KG1 (cell line): ENCODE results near the gene SAMHD1.
"Not testable (repeated sequence)": the region's sequence is repeated elsewhere in the genome, so short reads cannot be mapped to it uniquely, and the experiment has no call there.

Source experiments
- DNase-seq: peaks from one replicate; lab custom pipeline; 2025; lab: John Stamatoyannopoulos, UW

The SAMHD1 gene

DNA sequence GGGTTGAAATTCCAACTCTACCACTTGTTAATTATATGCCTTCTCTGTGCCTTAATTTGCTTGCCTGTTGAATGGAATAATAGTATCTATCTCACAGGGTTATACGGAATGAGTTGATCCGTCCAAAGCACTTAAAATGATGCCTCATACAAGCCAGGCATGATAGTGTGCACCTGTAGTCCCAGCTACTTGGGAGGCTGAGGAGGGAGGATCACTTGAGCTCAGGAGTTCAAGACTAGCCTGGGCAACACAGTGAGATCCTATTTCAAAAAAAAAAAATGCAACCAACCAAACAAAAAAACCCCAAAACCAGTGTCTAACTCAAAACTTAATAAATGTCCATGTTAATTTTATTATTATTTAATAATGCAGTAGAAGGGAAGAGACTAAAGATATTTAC lies 35.3 kb downstream of the SAMHD1 start:
- DNase-seq = no peak

DNA sequence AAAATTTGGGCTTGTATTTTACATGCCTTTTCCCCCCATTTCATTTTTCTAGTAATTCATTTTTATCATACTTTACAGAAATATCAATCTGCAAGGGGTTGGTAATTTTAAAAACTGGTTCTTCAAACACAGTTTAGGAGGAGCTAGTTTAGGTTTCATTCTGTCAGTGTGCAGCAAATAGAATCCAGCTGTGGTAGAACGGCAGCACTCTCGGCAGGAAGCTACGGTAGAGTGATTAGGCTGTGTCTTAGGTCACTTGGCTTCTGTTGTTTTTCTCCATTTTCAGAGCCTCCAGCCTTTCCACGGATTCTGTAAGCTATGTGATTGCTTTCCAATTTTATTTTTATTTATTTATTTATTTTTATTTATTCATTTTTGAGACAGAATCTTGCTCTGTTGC lies 42.9 kb downstream of the SAMHD1 start:
- no peak for DNase-seq

DNA sequence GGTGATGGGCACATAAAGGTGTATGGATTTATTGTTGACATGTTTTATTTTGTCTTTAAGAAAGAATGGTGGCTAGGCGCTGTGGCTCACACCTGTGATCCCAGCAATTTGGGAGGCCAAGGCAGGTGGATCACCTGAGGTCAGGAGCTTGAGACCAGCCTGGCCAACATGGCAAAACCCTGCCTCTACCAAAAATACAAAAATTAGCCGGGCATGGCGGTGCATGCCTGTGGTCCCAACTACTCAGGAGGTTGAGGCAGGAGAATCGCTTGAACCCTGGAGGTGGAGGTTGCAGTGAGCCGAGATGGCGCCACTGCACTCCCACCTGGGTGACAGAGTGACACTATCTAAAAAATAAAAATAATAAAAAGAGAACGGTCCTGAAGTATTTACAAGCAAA lies 45.4 kb downstream of the SAMHD1 start:
- DNase-seq = not testable (repeated sequence)

DNA sequence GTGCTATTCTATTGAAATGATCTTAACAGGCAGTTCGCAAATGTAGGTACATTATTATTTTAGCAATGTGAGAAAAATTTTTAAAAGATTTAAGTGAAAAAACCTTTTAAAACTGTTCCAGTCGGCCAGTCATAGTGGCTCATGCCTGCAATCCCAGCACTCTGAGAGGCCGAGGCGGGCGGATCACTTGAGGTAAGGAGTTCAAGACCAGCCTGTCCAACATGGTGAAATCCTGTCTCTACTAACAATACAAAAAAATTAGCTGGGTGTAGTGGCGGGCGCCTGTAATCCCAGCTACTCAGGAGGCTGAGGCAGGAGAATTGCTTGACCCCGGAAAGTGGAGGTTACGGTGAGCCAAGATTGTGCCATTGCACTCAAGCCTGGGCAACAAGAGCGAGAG lies 45.9 kb downstream of the SAMHD1 start:
- DNase-seq = not testable (repeated sequence)

DNA sequence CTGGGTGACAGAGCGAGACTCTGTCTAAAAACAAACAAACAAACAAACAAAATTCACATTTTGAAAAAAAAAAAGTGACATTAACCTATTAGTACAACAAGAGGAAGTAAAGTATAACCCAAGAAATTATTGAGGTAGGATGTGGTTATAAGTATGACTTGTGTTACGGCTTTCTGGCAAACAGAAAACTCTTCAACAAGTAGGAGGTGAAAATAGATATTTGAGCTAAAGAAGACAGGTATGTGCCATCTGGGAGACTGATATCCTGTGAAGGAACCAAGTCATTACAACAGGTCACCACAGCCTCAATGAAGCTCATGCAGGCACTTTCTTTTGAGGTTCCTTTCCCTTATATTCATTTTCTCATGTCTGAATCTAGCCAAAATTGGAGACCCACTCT lies 46.8 kb downstream of the SAMHD1 start:
- no peak for DNase-seq

DNA sequence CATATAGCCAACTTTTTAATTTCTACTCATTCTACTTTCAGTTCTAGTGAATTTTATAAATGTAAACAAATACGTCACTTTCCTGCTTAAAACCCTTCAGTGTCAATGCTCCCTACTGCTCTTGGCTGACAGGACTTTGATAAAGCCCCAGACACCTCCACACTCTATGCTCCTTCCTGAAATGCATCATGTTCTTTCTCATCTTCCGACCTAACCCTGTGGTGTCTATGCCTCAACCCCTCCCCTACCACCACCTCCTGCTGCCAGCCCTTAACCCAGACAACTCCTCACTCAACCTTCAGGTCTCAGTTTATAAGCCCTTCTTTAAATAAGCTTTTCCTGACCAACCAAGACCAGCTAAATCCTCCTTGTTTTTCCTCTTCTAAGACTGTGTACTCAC lies 56.5 kb downstream of the SAMHD1 start:
- no peak for DNase-seq

DNA sequence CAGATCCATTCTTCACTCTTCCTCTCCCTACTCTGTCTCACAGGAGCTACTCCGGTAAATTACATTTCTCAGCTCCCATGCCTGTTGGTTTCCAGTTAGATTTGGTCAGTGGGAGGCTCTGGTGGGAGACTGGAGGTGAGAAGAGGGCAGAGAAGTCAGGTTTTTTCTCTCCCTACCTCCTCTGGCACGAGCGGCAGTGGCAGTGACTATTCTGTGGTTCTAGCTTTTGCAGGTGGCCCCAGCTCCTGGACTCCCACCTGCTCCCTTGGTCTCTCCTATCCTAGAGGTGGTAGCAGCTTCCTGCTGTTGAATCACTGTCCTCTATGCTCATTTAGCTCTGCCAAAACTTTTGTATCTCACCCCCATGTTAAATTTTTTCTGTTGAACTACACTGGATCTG lies 57.7 kb downstream of the SAMHD1 start:
- no peak for DNase-seq

DNA sequence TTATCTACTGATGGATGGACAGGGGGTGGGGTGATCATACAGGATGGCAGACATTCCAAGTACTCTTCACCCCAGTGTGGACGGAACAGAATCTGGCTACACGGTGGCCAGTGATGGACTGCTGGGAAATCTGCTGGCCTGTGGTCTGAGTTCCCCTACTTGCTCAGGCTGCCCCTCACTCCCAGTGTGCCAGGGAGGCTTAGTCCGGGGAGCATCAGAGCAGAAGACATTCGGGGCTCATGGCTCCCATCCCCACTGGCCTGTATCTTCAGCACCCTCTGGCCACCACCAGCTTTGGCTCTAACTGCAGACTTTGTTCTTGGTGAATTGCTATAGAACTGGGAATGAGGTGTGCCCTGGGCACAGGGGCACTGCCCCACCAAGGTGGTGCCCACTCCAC lies 60.3 kb downstream of the SAMHD1 start:
- DNase-seq = no peak

DNA sequence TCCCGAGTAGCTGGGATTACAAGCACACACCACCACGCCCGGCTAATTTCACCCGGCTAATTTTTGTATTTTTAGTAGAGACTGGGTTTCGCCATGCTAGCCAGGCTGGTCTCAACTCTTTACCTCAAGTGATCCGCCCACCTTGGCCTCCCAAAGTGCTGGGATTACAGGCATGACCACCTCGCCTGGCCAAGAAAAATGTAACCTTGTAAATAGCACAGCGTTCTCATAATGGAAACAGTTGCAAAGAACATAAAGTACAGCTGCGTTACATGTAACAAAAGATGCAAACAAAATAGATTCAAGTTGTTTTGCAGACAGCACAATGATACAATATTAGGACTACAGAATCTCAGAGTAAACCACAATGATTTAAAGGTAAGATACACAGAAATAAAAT lies 60.9 kb downstream of the SAMHD1 start:
- no peak for DNase-seq

DNA sequence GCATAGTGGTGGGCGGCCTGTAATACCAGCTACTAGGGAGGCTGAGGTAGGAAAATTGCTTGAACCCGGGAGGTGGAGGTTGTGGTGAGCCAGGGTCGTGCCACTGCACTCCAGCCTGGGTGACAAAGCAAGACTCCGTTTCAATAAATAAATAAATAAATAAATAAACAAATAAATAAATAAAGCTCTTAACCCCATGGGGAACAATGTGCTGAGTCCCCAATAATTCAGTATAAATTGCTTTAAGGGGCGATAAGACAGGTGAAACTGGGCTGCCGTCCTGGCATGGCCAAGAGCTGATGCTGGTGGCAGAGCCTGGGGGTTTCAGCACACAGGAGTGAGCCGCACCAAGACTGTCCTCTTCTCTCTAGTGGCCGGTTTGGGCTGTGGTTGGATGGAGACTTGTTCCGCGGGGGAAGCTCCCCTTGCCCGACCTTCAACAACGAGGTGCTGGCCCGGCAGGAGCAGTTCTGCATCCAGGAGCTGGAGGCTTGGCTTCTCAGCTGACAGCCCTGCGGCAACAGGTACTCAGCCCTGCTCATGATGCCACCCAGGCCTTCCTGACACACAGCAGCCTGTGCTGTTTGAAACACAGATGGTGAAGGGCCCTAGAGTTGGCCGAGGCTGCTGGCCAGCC lies 62.5 kb downstream of the SAMHD1 start:
- no peak for DNase-seq

DNA sequence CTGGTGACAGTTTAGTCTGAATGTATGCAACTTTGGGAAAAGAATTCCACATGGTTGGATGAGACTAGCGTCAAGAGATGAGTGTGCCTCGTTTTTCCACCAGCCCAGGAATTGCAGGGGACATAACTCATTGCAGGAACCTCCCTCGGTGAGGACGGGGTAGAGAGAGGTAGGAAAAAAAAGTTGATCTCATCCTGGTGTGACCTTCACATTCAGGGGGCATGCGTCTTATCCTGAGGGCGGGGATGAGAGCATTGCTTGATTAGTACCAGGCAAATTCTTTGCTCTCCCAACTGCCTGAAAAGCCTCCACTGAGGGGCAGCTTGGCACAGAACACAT lies 63.8 kb downstream of the SAMHD1 start:
- DNase-seq = no peak

DNA sequence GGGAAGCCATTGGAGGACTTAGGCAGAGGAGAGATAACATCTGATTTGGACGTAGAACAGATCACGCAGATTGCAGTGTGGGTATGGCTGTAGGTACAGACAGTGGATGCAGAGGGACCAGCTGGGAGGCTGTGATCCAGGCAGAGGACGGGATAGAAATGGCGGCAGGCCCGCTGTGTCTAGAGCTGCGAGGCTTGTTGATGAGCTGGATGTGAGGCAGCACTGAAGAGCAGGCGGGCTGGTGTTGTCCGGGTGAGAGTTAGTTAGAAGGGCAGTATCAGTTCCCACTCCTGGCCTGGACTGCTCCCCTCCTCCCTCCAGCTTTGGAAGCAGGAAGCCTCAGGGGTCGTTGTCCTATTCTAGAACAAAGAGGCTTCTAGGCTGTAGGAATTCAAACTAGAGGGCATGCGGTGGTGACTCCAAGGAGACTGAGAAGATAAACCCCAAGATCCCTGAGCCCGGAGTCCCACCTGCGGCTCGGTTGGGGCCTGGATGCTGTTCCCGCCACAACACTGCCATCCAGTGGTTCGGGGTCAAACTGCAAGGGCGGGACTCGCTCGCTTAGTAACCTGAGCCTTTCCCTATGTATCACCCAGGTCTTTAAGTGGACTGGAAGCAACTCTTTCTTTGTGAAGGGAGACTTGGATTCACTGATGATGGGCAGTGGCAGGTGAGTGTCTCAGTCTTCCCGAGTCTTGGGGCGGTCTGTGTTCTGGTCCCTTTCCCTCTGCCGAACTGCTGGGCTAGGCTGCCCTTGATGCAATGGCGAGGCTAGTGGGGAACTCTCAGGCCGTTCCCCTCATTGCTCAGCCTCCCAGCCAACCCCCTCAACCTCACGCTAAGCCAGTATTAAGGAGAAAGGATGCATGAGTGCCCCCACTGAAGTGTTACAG lies 64.4 kb downstream of the SAMHD1 start:
- peak; percentile 52 for DNase-seq

DNA sequence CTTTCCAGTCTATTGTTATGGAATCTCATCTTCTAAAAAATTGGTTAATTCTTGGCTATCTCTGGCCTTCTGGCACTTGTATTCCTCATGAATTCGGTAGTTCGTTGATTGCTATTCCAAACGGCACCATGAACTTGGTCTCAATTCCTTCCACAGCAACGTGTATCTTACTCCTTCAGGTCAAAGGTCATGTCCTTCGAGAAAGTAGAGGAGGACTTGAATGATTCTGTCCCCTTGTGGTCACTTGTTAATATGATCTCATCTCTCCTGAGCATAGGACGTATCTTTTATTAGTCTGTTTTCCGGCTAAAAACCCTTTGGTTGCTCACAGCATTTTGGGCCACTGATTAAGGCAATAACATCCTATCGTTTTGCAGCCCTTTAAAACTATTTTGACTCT lies 66.2 kb downstream of the SAMHD1 start:
- DNase-seq = no peak

DNA sequence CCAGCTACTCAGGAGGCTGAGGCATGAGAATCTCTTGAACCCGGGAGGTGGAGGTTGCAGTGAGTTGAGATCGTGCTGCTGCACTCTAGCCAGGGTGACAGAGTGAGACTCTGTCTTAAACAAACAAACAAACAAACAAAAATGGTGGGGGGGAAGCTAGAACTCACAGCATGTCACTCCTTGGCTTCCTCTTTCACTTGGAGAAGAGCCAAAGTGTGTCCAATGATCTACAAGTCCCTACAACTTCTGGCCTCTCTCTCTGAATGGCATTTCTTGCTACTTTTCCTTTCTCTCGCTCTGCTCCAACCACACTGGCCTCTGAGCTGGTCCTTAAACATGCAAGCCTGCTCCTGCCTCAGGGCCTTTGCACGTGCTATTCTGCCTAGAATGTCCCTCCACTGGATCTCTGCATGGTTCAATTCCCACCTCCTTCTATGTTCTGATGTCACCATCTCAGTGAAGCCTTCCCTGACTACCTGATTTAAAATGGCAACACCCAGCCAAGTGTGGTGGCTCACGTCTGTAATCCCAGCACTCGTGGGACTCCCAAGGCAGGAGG lies 67.5 kb downstream of the SAMHD1 start:
- no peak for DNase-seq

DNA sequence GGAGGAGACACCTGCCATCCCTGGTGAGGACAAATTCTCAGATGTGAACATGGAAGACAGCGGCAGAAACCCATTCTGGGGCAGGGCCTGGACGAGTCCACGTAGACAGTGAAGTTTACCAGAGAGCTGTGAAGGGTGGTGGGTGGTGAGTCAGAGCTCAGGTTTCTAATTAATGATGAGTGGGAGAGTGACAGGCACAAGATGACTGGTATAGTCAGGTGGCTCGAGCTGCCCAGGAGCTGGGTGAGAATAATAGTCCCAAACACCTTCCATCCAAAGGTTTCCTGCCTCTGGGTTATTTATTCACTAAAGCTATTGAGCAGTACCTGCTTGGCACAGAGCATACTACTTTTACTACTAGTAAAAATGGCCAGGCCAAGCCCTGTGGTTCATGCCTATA lies 69.6 kb downstream of the SAMHD1 start:
- DNase-seq = no peak

DNA sequence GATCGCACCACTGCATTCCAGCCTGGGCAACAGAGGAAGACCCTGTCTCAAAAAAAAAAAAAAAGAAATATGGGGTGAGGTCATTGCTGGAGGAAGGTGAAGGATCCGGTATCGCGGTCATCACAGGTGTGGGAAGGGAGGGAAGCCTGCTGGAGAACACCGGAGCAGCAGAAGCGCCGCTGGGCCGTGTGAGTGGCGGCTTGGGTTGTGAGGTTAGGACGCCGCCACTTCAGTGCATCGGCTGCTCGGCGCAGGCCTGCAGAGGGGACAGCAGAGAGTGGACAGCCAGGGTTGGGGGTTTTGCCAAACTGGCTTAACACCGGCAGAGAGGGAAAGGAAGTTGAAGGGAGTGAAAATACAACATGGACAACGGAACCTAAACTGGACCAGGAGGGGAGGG lies 70.2 kb downstream of the SAMHD1 start:
- no peak for DNase-seq

DNA sequence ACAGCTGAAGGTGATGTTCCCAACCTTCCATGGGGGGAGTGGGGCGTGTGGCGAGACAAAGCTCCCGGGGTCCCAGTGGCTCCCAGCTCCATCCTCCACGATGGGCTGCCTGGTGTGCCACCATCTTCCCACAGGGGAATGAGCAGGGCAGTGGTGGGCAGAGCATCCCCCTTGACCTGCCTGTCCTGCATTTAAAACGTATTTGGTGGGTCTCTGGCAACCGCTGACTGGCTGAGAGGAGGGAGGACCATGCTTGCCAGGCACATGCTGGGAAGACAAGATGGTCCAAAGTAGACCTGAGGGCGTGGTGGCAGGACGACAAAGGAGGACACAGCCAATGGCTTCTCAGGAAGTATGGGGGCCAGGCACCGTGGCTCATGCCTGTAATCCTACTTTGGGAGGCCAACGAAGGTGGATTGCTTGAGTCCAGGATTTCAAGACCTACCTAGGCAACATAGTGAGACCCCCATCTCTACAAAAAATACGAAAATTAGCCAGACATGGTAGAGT lies 70.7 kb downstream of the SAMHD1 start:
- no peak for DNase-seq

DNA sequence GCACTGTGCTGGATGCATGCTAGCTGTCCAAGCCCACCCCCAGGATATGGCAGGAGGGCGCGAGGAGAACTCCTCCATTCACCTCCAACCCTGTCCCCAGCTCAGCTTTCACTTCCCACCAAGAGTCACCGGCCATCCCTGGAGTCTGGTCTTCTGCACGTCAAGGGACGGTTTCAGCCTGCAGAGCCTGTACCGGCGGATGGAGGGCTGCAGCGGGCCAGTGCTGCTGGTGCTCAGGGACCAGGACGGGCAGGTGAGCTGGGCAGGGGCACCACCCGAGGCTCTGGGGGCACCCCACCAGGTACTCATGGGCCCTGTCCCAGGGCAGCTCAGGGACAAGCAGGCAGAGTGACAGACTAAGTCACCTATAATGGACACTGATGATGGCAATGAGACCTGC lies 72.6 kb downstream of the SAMHD1 start:
- DNase-seq = no peak

DNA sequence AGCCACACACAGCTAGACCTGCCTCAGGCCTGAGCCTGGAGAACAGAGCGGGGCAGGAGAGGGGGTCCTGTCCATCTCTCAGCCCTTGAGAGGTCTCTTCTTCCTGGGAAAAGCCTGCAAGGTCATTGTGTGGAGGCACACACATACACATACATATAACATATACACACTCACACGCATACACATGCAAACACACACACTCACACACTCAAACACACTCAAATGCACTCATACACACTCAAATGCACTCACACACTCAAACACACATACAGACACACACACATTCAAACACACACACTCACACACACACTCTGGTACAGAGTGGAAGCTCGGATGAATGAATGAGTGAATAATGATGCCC lies 75.1 kb downstream of the SAMHD1 start:
- DNase-seq = no peak

DNA sequence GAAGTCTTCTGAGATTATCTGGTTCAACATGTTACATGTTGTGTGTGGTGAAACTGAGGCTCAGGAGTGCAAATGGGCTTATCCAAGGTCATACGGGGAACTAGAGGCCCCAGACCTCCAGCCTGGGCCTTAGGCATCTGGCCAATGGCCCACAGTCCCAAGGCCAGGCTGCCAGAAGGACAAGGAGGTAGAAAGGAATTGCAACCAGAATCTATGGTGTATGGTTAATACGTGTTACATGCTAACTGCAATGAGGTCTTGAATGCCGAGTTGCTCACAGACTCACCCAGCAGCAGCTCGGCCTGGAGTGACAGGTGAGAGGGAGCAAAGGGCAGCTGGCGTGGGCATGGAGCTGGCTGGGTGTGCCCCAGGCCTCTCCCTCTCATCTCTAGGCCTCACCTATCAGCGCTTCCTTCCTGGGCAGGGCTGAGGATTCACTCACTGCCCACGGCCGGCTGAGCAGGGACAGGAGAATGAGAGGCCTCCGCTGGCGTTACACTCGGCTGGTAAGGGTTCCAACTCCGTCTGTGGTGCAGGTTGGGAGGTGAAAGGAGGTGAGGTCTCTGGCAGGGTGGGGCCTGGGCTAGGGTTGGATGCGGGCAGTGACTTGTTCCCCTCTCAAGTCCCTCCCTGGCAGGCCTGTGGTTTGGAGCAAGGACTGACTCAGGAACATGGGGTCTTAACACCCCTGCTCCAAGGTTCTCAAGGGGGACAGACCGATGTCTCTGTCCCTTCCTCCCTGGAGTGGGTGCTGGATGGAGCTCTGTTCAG lies 75.6 kb downstream of the SAMHD1 start, which contains the start of gene TLDC2:
Gene TLDC2, plus strand, starts transcription at position 437 of the 771 bp plus-strand sequence. Its CDS starts 37 bp downstream, at position 474.
- DNase-seq = no peak

DNA sequence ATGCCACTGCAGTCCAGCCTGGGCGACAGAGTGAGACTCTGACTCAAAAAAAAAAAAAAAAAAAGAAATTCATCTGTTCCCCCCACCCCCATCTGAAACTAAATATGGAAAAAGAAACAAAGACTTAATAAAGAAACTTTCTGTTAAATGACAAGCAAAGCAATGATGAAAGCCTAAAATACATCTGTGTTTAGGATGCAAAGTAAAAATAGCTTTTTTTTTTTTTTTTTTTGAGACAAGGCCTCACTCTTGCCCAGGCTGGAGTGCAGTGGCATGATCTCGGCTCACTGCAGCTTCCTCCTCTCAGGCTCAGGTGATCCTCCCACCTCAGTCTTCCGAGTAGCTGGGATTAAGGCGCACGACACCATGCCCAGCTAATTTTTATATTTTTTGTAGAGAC lies 76.4 kb downstream of the SAMHD1 start:
- not testable (repeated sequence) for DNase-seq

DNA sequence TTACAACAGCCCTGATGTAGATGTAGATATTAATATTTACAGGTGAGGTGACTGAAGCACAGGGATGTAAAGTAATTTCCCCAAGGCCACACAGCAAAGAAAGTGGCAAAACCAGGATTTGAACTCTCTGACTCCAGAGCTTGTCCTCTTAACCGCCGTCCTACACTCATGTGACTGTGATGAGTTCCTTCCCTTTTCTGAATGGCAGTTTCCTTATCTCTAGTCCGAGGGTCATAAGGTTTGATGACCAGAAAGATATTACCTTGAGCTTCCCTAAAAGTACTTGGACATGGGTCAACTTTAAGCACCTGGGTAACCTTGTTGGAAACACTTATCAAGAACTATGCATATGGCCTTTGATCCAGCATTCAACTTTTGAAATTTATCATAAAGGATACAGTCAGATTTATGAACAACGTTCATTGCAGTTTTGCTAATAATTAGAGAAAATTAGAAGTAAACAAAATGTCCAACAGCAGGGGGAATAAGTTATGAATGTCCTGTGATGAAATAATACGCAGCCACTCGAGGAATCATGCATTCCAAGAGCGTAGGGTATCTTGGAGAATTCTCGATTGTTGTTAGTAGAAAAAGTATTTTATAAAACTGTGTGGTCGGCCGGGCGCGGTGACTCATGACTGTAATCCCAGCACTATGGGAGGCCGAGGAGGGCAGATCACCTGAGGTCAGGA lies 77.9 kb downstream of the SAMHD1 start:
- no peak for DNase-seq
